NCI-H748 treated with DMSO at 0.1 percent for 48 hours (cell line): ENCODE results near the gene RFC5.
"Not testable (repeated sequence)": the region's sequence is repeated elsewhere in the genome, so short reads cannot be mapped to it uniquely, and the experiment has no call there.

Source experiments
- DNase-seq: peaks from one replicate; lab custom pipeline; 2025; lab: John Stamatoyannopoulos, UW

The RFC5 gene

GRCh38 chr12:118016424-118017264, at the start of gene RFC5:
RFC5 (plus strand) TSS chr12:118016703; CDS start chr12:118016828, 125 bp downstream.
- peak; percentile 96 for DNase-seq

GRCh38 chr12:117967043-117967442, 49.5 kb upstream of the RFC5 start:
- DNase-seq: no peak

- DNase-seq: peak; percentile 27
These were observed 49.0 kb upstream of the RFC5 start for GRCh38 chr12:117967512-117967911.

GRCh38 chr12:117968151-117968789, 48.2 kb upstream of the RFC5 start:
- DNase-seq: peak; percentile 20

- peak; percentile 93 for DNase-seq
These were observed 47.5 kb upstream of the RFC5 start, which contains the start of gene KSR2 for GRCh38 chr12:117968826-117969659. KSR2 (minus strand) TSS chr12:117968990; CDS start chr12:117968255, 735 bp downstream.

- DNase-seq: no peak
These were observed 46.2 kb upstream of the RFC5 start for GRCh38 chr12:117970334-117970733.

- no peak for DNase-seq
These were observed 44.2 kb upstream of the RFC5 start for GRCh38 chr12:117972301-117972700.

- no peak for DNase-seq
These were observed 41.5 kb upstream of the RFC5 start for GRCh38 chr12:117975006-117975405.

GRCh38 chr12:117977373-117977772, 39.1 kb upstream of the RFC5 start:
- no peak for DNase-seq

- DNase-seq: no peak
These were observed 35.9 kb upstream of the RFC5 start for GRCh38 chr12:117980616-117981015.

GRCh38 chr12:117981267-117981666, 35.2 kb upstream of the RFC5 start:
- no peak for DNase-seq

GRCh38 chr12:117985182-117985581, 31.3 kb upstream of the RFC5 start:
- no peak for DNase-seq

GRCh38 chr12:117986705-117987469, 29.6 kb upstream of the RFC5 start:
- no peak for DNase-seq

GRCh38 chr12:117994551-117995438, 21.7 kb upstream of the RFC5 start:
- no peak for DNase-seq

- DNase-seq: no peak
These were observed 17.8 kb upstream of the RFC5 start for GRCh38 chr12:117998719-117999118.

- DNase-seq: not testable (repeated sequence)
These were observed 16.7 kb upstream of the RFC5 start for GRCh38 chr12:117999806-118000205.

GRCh38 chr12:118010903-118011302, 5.6 kb upstream of the RFC5 start:
- DNase-seq: no peak

GRCh38 chr12:118011377-118011776, 5.1 kb upstream of the RFC5 start:
- no peak for DNase-seq

GRCh38 chr12:118011961-118012360, 4.5 kb upstream of the RFC5 start:
- DNase-seq: no peak

- DNase-seq: no peak
These were observed 3.2 kb upstream of the RFC5 start for GRCh38 chr12:118013283-118013682.

GRCh38 chr12:118015306-118015705, 1.2 kb upstream of the RFC5 start:
- no peak for DNase-seq
